ENCODE results near the gene NEDD9.
A peak's percentile ranks its signal among the peaks of the same experiment; 100 is the strongest.

The NEDD9 gene

GRCh38 chr6:11232193-11232769 lies at the start of gene NEDD9:
TSS of gene NEDD9 (minus strand) at chr6:11232668. CDS start at chr6:11232515, 153 bp downstream.
- DNase-seq (ENCODE audit: low read depth, low spot score) = peak; percentile 89

GRCh38 chr6:11282245-11282644 lies 49.8 kb upstream of the NEDD9 start:
- DNase-seq (ENCODE audit: low read depth, low spot score) = no peak

GRCh38 chr6:11280394-11280793 lies 47.9 kb upstream of the NEDD9 start:
- DNase-seq (ENCODE audit: low read depth, low spot score) = no peak

GRCh38 chr6:11279284-11279689 lies 46.8 kb upstream of the NEDD9 start:
- DNase-seq (ENCODE audit: low read depth, low spot score) = no peak

- DNase-seq (ENCODE audit: low read depth, low spot score) = no peak
Observed at GRCh38 chr6:11278207-11278559, 45.7 kb upstream of the NEDD9 start.

- DNase-seq (ENCODE audit: low read depth, low spot score) = no peak
Observed at GRCh38 chr6:11277275-11278206, 45.1 kb upstream of the NEDD9 start.

- DNase-seq (ENCODE audit: low read depth, low spot score) = no peak
Observed at GRCh38 chr6:11276911-11277274, 44.4 kb upstream of the NEDD9 start.

- no peak for DNase-seq (ENCODE audit: low read depth, low spot score)
Observed at GRCh38 chr6:11276228-11276627, 43.8 kb upstream of the NEDD9 start.

GRCh38 chr6:11275598-11275997 lies 43.1 kb upstream of the NEDD9 start:
- DNase-seq (ENCODE audit: low read depth, low spot score) = no peak

- DNase-seq (ENCODE audit: low read depth, low spot score) = no peak
Observed at GRCh38 chr6:11273406-11274065, 41.1 kb upstream of the NEDD9 start.

GRCh38 chr6:11272491-11273192 lies 40.2 kb upstream of the NEDD9 start:
- DNase-seq (ENCODE audit: low read depth, low spot score) = no peak

GRCh38 chr6:11271228-11272020 lies 39.0 kb upstream of the NEDD9 start:
- no peak for DNase-seq (ENCODE audit: low read depth, low spot score)

- no peak for DNase-seq (ENCODE audit: low read depth, low spot score)
Observed at GRCh38 chr6:11270030-11271027, 37.9 kb upstream of the NEDD9 start.

- DNase-seq (ENCODE audit: low read depth, low spot score) = no peak
Observed at GRCh38 chr6:11268978-11269377, 36.5 kb upstream of the NEDD9 start.

GRCh38 chr6:11266926-11267325 lies 34.5 kb upstream of the NEDD9 start:
- no peak for DNase-seq (ENCODE audit: low read depth, low spot score)

GRCh38 chr6:11265932-11266331 lies 33.5 kb upstream of the NEDD9 start:
- no peak for DNase-seq (ENCODE audit: low read depth, low spot score)

- DNase-seq (ENCODE audit: low read depth, low spot score) = no peak
Observed at GRCh38 chr6:11264100-11264499, 31.6 kb upstream of the NEDD9 start.

- no peak for DNase-seq (ENCODE audit: low read depth, low spot score)
Observed at GRCh38 chr6:11263291-11263775, 30.9 kb upstream of the NEDD9 start.

- DNase-seq (ENCODE audit: low read depth, low spot score) = no peak
Observed at GRCh38 chr6:11262242-11262641, 29.8 kb upstream of the NEDD9 start.

Data from activated naive CD8-positive, alpha-beta T cell treated with anti-CD3 and anti-CD28 coated beads, Interleukin-2, amount 50 U/mL, for 16 hours (primary cell).